Stimulated activated CD8-positive, alpha-beta memory T cell treated with anti-CD3 and anti-CD28 coated beads, Interleukin-15, amount 100 ng/mL, for 1 hour (primary cell): ENCODE results near the gene COL25A1.

Experiments used
- DNase-seq: peaks from one replicate; pipeline ENCODE4 v3.0.0-alpha.2; 2020; ENCODE audit warnings: low read depth

Gene COL25A1

GRCh38 chr4:109214622-109215301 lies 87.7 kb downstream of the COL25A1 start:
- DNase-seq: no peak

GRCh38 chr4:109213056-109213455 lies 89.4 kb downstream of the COL25A1 start:
- DNase-seq: no peak

GRCh38 chr4:109211671-109212070 lies 90.8 kb downstream of the COL25A1 start:
- DNase-seq: no peak

DNA sequence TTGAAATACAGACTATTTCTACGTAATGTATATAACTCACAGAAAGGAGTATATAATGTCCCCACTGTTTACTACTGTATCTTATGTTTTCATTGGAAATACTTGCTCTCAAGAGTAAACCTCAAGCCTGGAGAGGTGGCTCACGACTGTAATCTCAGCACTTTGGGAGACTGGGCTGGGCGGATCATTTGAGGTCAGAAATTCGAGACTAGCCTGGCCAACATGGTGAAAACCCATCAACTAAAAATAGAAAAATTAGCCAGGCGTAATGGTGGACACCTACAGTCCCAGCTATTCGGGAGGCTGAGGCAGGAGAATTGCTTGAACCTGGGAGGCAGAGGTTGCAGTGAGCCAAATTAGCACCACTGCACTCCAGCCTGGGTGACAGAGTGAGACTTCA lies 92.8 kb downstream of the COL25A1 start:
- DNase-seq: no peak

GRCh38 chr4:109207898-109208297 lies 94.6 kb downstream of the COL25A1 start:
- no peak for DNase-seq

DNA sequence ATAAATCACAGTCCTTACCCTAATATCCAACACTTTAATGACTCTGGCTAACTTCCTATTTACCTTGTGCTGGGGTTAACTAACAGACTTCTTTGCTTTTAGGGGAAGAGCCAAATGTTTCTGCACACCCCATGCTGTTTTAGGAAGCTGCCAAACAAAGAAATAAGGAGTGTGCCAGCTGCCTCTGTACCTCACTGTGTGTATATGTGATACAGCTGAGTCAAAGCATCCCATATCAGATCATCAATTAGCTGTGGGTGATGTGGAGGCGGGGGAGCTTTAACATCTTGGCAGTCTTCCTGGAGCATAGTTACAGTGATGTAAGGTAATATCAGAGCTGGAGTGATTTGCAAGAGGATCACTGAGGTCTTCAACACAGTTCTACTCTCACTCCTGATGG lies 95.4 kb downstream of the COL25A1 start:
- DNase-seq: no peak

DNA sequence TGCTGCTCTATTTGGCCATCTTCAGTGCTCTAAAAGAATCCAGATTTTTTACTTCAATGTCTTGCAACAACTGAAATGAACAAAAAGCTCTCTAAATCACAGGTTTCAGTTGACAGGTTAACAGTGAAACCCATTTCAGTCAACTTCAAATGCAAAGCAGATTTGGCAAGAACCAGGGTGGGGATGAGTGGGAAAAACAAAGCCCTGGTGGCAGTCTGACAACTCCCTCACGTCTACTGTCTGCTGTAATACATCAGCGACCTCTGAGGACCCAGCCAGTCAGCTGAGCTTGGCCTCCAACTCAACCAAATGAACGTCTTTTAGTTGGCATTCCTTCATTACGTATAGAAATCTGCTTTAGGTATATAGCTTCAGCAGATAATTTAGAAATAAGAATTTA lies 95.8 kb downstream of the COL25A1 start:
- DNase-seq: no peak

GRCh38 chr4:109205186-109205585 lies 97.3 kb downstream of the COL25A1 start:
- DNase-seq: no peak

DNA sequence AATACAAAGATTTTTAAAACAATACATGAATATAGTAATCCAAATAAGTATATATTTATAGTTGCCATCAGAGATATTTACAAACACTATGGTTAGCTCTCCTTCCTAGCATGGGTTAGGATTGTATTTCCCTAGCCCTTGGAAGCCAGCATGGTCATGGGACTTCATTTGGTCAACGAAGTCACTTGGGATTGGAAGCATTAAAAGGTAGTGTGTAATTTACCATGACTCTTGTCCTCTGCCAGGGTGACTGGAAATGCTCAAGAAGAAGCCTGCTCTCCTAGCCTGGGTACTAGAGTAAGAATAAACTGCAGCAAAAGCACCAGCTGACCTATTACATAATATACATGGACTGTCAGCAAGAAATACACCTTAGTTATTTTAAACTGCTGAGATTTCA lies 102.9 kb downstream of the COL25A1 start:
- no peak for DNase-seq

GRCh38 chr4:109195646-109196045 lies 106.8 kb downstream of the COL25A1 start:
- no peak for DNase-seq

- DNase-seq: no peak
These were observed 111.2 kb downstream of the COL25A1 start for GRCh38 chr4:109191216-109191615.

- no peak for DNase-seq
These were observed 116.0 kb downstream of the COL25A1 start for GRCh38 chr4:109186458-109186945.

GRCh38 chr4:109185951-109186350 lies 116.5 kb downstream of the COL25A1 start:
- no peak for DNase-seq

DNA sequence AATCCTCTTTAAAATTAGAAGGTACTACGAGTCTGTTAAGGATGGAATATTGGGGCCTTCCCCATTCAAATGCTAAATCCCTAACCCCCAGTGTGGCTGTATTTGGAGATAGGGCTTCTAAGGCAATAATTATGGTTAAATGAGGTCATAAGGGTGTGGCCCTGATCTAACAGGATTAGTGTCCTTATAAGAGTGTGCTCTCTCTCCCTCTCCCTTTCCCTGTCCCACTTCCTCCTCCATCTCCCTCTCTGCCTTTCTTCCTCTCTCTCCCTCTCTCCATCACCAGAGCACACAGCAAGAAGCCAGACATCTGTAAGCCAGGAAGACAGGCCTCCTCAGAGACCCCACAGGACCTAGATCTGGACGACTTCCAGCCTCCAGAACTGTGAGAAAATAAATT lies 116.9 kb downstream of the COL25A1 start:
- DNase-seq: no peak

- DNase-seq: no peak
These were observed 117.9 kb downstream of the COL25A1 start for GRCh38 chr4:109184491-109184961.

- no peak for DNase-seq
These were observed 118.4 kb downstream of the COL25A1 start for GRCh38 chr4:109183931-109184490.

DNA sequence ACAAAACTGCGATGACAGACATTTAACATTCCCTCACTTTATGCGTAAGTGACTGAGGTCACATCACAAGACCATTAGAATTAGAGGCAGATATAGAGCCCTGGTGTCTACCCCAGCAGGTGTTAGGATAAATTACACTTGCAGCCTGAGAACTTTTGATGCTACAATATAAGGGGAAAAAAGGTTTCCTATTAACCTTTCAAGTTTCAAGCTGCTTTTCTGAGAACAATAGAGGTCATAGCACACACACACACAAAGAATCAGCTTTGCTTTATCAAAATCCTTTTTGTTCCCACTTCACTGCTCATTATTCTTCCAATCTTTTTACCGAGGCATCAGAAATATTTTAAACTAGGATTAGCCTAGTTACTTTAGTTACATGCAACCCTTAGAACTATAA lies 119.8 kb downstream of the COL25A1 start:
- DNase-seq: no peak

DNA sequence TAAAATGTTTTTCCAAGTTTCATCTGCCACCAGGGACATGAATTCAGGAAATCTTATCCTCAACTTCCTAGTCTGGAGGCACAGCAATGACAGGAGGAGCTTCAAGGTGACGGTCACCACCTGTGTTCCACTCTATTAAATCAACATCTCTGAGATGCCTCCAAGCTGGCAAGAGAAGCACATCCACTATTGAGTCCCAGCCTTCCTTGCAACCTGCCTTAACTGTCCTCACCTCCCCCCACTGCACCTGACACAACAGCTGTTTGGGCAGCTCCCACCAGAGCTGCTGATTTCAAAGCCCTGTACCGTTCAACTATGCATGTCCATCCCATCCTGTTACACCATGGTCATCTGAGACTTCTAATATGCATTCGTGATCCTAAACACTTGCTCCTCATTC lies 123.4 kb downstream of the COL25A1 start:
- no peak for DNase-seq

- DNase-seq: no peak
These were observed 125.2 kb downstream of the COL25A1 start for GRCh38 chr4:109177096-109177810.

GRCh38 chr4:109174224-109174953 lies 128.1 kb downstream of the COL25A1 start:
- DNase-seq: no peak

GRCh38 chr4:109172301-109172700 lies 130.2 kb downstream of the COL25A1 start:
- no peak for DNase-seq

- DNase-seq: no peak
These were observed 131.4 kb downstream of the COL25A1 start for GRCh38 chr4:109171070-109171469.

GRCh38 chr4:109169170-109169569 lies 133.3 kb downstream of the COL25A1 start:
- DNase-seq: no peak
